HepG2 (cell line): ENCODE measurements around the gene RGMA. TPM values are rescaled to one million over a fixed set of nuclear protein-coding genes. Genes with fewer than 3 reads are reported as not detected.

Experiments
- ATAC-seq: fragments of 200-7000 bp; cut with Tn5 transposase; 3 replicates; pipeline ENCODE4 v1.9.1; 2020; ENCODE audit warnings: mild to moderate bottlenecking, moderate library complexity
- BruUV-seq: library from RNA; stranded (reverse); fragments of 400-500 nt; replicated peaks from 2 replicates; lab custom pipeline; 2021; lab: Mats Ljungman, UMichigan
- CTCF ChIA-PET: fragments of 300-600 bp; formaldehyde crosslinking; extraction: SDS; loops from one replicate; lab custom pipeline; 2021; ENCODE audit warnings: low total read pairs, inconsistent platforms, low intra/inter-chr PET ratio; lab: Yijun Ruan, JAX
- POLR2A ChIA-PET: fragments of 350-600 bp; sonication (Branson Sonifier 250); formaldehyde crosslinking; loops from one replicate; lab custom pipeline; 2020; ENCODE audit warnings: antibody characterized with exemption, inconsistent platforms; lab: Yijun Ruan, JAX
- DNase-seq: peaks from one replicate; pipeline ENCODE4 v3.0.0-alpha.2; 2015; ENCODE audit warnings: low spot score
- FAIRE-seq: peaks from 3 replicates; lab custom pipeline; 2011; peaks lifted over from hg19 to GRCh38; lab: Jason Lieb, UNC
- H2AFZ ChIP-seq: one replicate; pipeline ENCODE4 v1.6.1; 2011; ENCODE audit warnings: low read length, inconsistent platforms
- H3K27ac ChIP-seq: fragments of 300-600 bp; 3 replicates; pipeline ENCODE4 v1.8.0; 2011; ENCODE audit warnings: mixed run types, mild to moderate bottlenecking, mixed read lengths, low read length, inconsistent platforms; ENCODE audit not compliant: insufficient read depth; ENCODE audit errors: extremely low read length
- H3K27me3 ChIP-seq, 2 experiments: fragments of 200-600 bp in 1 of 2; 2 replicates in 1 of 2; 3 replicates in 1 of 2; pipeline versions ENCODE4 v1.6.0 to v1.8.0; 2011; ENCODE audit warnings: low read length in 2 of 2, mild to moderate bottlenecking in 2 of 2, moderate library complexity in 2 of 2, inconsistent platforms in 1 of 2; ENCODE audit not compliant: insufficient read depth in 2 of 2, control insufficient read depth in 1 of 2
- H3K36me3 ChIP-seq, 2 experiments: fragments of 200-600 bp in 1 of 2; replicated peaks in 1 of 2; 2 replicates in 1 of 2; 3 replicates in 1 of 2; pipeline versions ENCODE4 v1.5.1 to v1.8.0; 2011; ENCODE audit warnings: low read length in 2 of 2, inconsistent platforms in 1 of 2; ENCODE audit not compliant: insufficient read depth in 2 of 2, control insufficient read depth in 1 of 2
- H3K4me1 ChIP-seq: 2 replicates; pipeline ENCODE4 v1.5.1; 2012; ENCODE audit warnings: low read length, inconsistent platforms; ENCODE audit not compliant: insufficient read depth
- H3K4me2 ChIP-seq: 2 replicates; pipeline ENCODE4 v1.6.0; 2011; ENCODE audit warnings: low read depth, low read length, inconsistent platforms
- H3K4me3 ChIP-seq, 3 experiments: fragments of 200-600 bp in 1 of 3; sonication (generic), shearing (Covaris generic) in 1 of 3; replicated peaks in 1 of 3; 2 replicates each; pipeline ENCODE4 v1.5.1; 2011 to 2016; ENCODE audit warnings: low read length in 3 of 3, inconsistent platforms in 2 of 3, low read depth in 2 of 3, mild to moderate bottlenecking in 2 of 3, control low read depth in 1 of 3, mixed read lengths in 1 of 3; ENCODE audit not compliant: insufficient read depth in 1 of 3
- H3K79me2 ChIP-seq: one replicate; pipeline ENCODE4 v1.6.1; 2011; ENCODE audit warnings: low read length, inconsistent platforms; ENCODE audit not compliant: insufficient read depth
- H3K9ac ChIP-seq: 2 replicates; pipeline ENCODE4 v1.6.0; 2011; ENCODE audit warnings: mild to moderate bottlenecking, low read depth, low read length, inconsistent platforms; ENCODE audit not compliant: insufficient read depth
- H3K9me3 ChIP-seq: 2 replicates; pipeline ENCODE4 v1.5.1; 2012; ENCODE audit warnings: mild to moderate bottlenecking, low read length
- H4K20me1 ChIP-seq: 2 replicates; pipeline ENCODE4 v1.6.0; 2011; ENCODE audit warnings: inconsistent platforms, mild to moderate bottlenecking, low read length, moderate library complexity; ENCODE audit not compliant: insufficient read depth
- ATRX ChIP-seq: sonication (generic); formaldehyde crosslinking; IDR thresholded peaks from 2 replicates; pipeline ENCODE4 v1.4.0; 2020; ENCODE audit warnings: missing genetic modification reagents, borderline replicate concordance
- BHLHE40 ChIP-seq: IDR thresholded peaks from 2 replicates; pipeline ENCODE4 v1.6.1; 2011; ENCODE audit warnings: low read length, improper control_type of control experiment
- CHCHD3 ChIP-seq: sonication (generic); formaldehyde crosslinking; IDR thresholded peaks from 2 replicates; pipeline ENCODE4 v1.8.0; 2022; ENCODE audit warnings: mild to moderate bottlenecking, missing genetic modification reagents, moderate library complexity
- MEIS1 ChIP-seq: sonication (generic); formaldehyde crosslinking; IDR thresholded peaks from 2 replicates; pipeline ENCODE4 v1.9.0; 2021; ENCODE audit warnings: mild to moderate bottlenecking, missing genetic modification reagents, moderate library complexity, borderline replicate concordance
- TCF7 ChIP-seq: sonication (generic); IDR thresholded peaks from 2 replicates; pipeline ENCODE4 v1.6.1; 2016; ENCODE audit warnings: antibody characterized with exemption, low read depth
- ZBTB2 ChIP-seq: sonication (generic); formaldehyde crosslinking; IDR thresholded peaks from 2 replicates; pipeline ENCODE4 v1.8.0; 2022; ENCODE audit warnings: low read depth, missing genetic modification reagents
- ZBTB7A ChIP-seq: sonication (generic); formaldehyde crosslinking; IDR thresholded peaks from 2 replicates; pipeline ENCODE4 v1.8.0; 2022; ENCODE audit warnings: mild to moderate bottlenecking, missing genetic modification reagents
- ZKSCAN5 ChIP-seq: sonication (generic); formaldehyde crosslinking; IDR thresholded peaks from 2 replicates; pipeline ENCODE4 v1.5.1; 2020; ENCODE audit warnings: mild to moderate bottlenecking, missing genetic modification reagents
- ZNF136 ChIP-seq: sonication (generic); formaldehyde crosslinking; IDR thresholded peaks from 2 replicates; pipeline ENCODE4 v1.8.1; 2022; ENCODE audit warnings: low read depth, mild to moderate bottlenecking, moderate library complexity, missing genetic modification reagents
- ZNF383 ChIP-seq: sonication (generic); formaldehyde crosslinking; IDR thresholded peaks from 2 replicates; pipeline ENCODE4 v1.4.0; 2020; ENCODE audit warnings: missing genetic modification reagents, mild to moderate bottlenecking, borderline replicate concordance
- ZNF629 ChIP-seq: sonication (generic); formaldehyde crosslinking; conservative IDR thresholded peaks from 2 replicates; pipeline ENCODE4 v1.5.0; 2020; ENCODE audit warnings: missing genetic modification reagents
- WGBS: methylation state at CpG from one replicate; pipeline ENCODE4 v1.1.6; 2017; ENCODE audit warnings: low lambda C conversion rate; 5-methylcytosine and 5-hydroxymethylcytosine counted together
- in situ Hi-C: cut with HindIII; loops from 2 replicates; pipeline ENCODE4 v1.10.0; 2017; ENCODE audit warnings: low pct_unique_long_range_greater_than_20kb; ENCODE audit not compliant: extremely low pct_ligation_motif_present
- intact Hi-C: fragments of 100-400 bp; cut with micrococcal nuclease; formaldehyde crosslinking; loops from one replicate; pipeline ENCODE4 v1.10.0; 2022; ENCODE audit not compliant: unreplicated experiment
- polyA plus RNA-seq, 8 experiments: library from polyadenylated mRNA; depleted of rRNA in 3 of 8; stranded (reverse) in 7 of 8; unstranded in 1 of 8; fragments of >200 nt; fragmentation: Illumina TruSeq in 4 of 8; extraction: Trizol in 4 of 8; gene quantifications; 2 replicates each; pipeline versions ENCODE4 v1.2.1 to v1.2.3, GENCODE V29; 2011 to 2016; ENCODE audit warnings: low read depth in 4 of 8, missing spikeins in 1 of 8, mixed read lengths in 1 of 8; ENCODE audit not compliant: insufficient read depth in 1 of 8
- total RNA-seq, 5 experiments: library from RNA; depleted of rRNA; stranded (reverse); fragments of >200 nt; fragmentation: Illumina TruSeq; extraction: Trizol; gene quantifications; 2 replicates each; pipeline ENCODE4 v1.2.3, GENCODE V29; 2016; ENCODE audit warnings: low read depth in 1 of 5

RGMA gene
- total and polyA plus RNA-seq, 2 of the 13 experiments (the other 11 are each of a cell fraction or from before 2014, with no cell fraction given), result not detected

DNA sequence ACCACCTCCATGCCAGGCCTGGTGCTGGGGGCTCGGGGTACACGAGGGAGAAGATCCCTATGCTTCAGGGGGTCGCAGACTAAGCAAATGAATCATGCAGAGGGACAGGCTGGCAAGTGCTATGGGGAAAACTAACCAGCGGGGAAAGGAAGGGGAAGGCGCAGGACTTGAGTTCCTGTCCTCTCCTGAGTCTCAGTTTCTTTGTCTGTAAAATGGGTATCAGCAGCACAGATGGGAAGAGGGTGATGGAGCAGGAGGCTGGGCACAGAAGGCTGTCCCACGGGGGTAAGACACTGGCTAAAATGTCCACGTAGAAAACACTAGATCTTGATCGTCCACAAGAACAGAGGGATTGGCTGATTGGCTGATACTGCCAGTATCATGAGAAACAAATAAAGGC lies 39.8 kb downstream of the RGMA start:
- no peaks in the 10 kb centered on the region for H3K79me2 ChIP-seq
- ATAC-seq, result no peak
- BruUV-seq, result no TSS peak
- intact Hi-C loops, result no loop called here
- FAIRE-seq, result no peak
- TF ChIP-seq ZNF629 (CRISPR knock-in tag), result peak; percentile 66
- TF ChIP-seq ZKSCAN5 (CRISPR knock-in tag), result no peak
- TF ChIP-seq CHCHD3 (CRISPR knock-in tag), result no peak
- TF ChIP-seq, all 625 proteins: peak for 1
- Histone ChIP-seq H3K4me2 (no peak overlapping the region), H3K9ac (no peak overlapping the region), H3K36me3 (no peaks in the 10 kb centered on the region), H4K20me1 (no peaks in the 10 kb centered on the region), H3K4me1 (no peaks in the 10 kb centered on the region), H3K4me3 (no peak overlapping the region), H3K27me3 (peaks cover 3 to 24% of the 10 kb centered on the region in 2 experiments; a peak in 4 of 5 replicates), H3K27ac (no peak overlapping the region), H3K9me3 (peaks cover 5% of the 10 kb centered on the region; the same call in 1 of the 2 replicates), H2AFZ (no peak overlapping the region)
- WGBS, result 16% methylated on average over 8 of the region's 8 CpGs
- CTCF ChIA-PET, result no interaction called here
- no peak for DNase-seq
- POLR2A ChIA-PET, result no interaction called here
- in situ Hi-C loops, result no loop called here

- WGBS, result 82% methylated on average over 3 of the region's 16 CpGs
- Histone ChIP-seq H3K4me2 (no peak overlapping the region), H3K27me3 (peaks cover 3 to 24% of the 10 kb centered on the region in 2 experiments; a peak in 4 of 5 replicates), H4K20me1 (no peaks in the 10 kb centered on the region), H3K4me3 (no peak overlapping the region), H2AFZ (no peak overlapping the region), H3K79me2 (no peaks in the 10 kb centered on the region), H3K9ac (no peak overlapping the region), H3K4me1 (no peaks in the 10 kb centered on the region), H3K27ac (no peak overlapping the region), H3K9me3 (peaks cover 5% of the 10 kb centered on the region; the same call in 1 of the 2 replicates), H3K36me3 (no peaks in the 10 kb centered on the region)
- no peak for FAIRE-seq
- in situ Hi-C loops (no loop called here), intact Hi-C loops (no loop called here)
- ATAC-seq, result no peak
- TF ChIP-seq BHLHE40 (no peak), ZBTB7A (no peak), ATRX (CRISPR knock-in tag) (no peak), ZNF383 (CRISPR knock-in tag) (no peak), TCF7 (no peak), ZBTB2 (CRISPR knock-in tag) (no peak), MEIS1 (CRISPR knock-in tag) (no peak), ZNF136 (CRISPR knock-in tag) (no peak)
- BruUV-seq, result no TSS peak
- ChIA-PET CTCF (no interaction called here), POLR2A (no interaction called here)
- DNase-seq, result no peak
Observed at GRCh38 chr15:93048759-93049161, 40.3 kb downstream of the RGMA start.
